Esophagus (tissue), 2 donors: ENCODE results near the gene ETS1. TPM values are rescaled to one million over a fixed set of nuclear protein-coding genes. Genes with fewer than 3 reads are reported as not detected.

Experiments used
- H3K27ac ChIP-seq, 2 donors: one replicate each; pipeline ENCODE4 v1.5.1; 2013; ENCODE audit warnings: low read depth in 2 of 2, mild to moderate bottlenecking in 2 of 2, inconsistent platforms in 1 of 2, low read length in 1 of 2, moderate library complexity in 1 of 2
- H3K27me3 ChIP-seq, 2 donors: one replicate each; pipeline ENCODE4 v1.6.1; 2013; ENCODE audit warnings: low read length in 2 of 2, control low read depth in 1 of 2, mild to moderate bottlenecking in 1 of 2; ENCODE audit not compliant: insufficient read depth in 2 of 2, control insufficient read depth in 1 of 2
- H3K36me3 ChIP-seq, 2 donors: one replicate each; pipeline ENCODE4 v1.6.1; 2013; ENCODE audit warnings: low read length in 1 of 2; ENCODE audit not compliant: control insufficient read depth in 2 of 2, insufficient read depth in 2 of 2
- H3K4me1 ChIP-seq, 2 donors: one replicate each; pipeline ENCODE4 v1.6.1; 2013; ENCODE audit warnings: low read length in 1 of 2; ENCODE audit not compliant: control insufficient read depth in 2 of 2, insufficient read depth in 2 of 2
- H3K4me3 ChIP-seq, 2 donors: one replicate each; pipeline ENCODE4 v1.5.1; 2013; ENCODE audit warnings: low read length in 2 of 2, mild to moderate bottlenecking in 2 of 2, low read depth in 1 of 2, moderate library complexity in 1 of 2
- H3K9me3 ChIP-seq, 2 donors: one replicate each; pipeline ENCODE4 v1.6.1; 2013; ENCODE audit warnings: mild to moderate bottlenecking in 2 of 2, low read depth in 1 of 2, low read length in 1 of 2, moderate library complexity in 1 of 2; ENCODE audit not compliant: control insufficient read depth in 2 of 2, insufficient read depth in 1 of 2
- WGBS, 2 donors: extraction: QIAGEN DNeasy Blood & Tissue Kit; methylation state at CpG; one replicate each; pipeline ENCODE4 v1.1.7; 2013; 5-methylcytosine and 5-hydroxymethylcytosine counted together
- polyA plus RNA-seq, 2 donors: library from polyadenylated mRNA; stranded (reverse); fragments of 200-250 nt; gene quantifications; one replicate each; pipeline ENCODE4 v1.2.3, GENCODE V29; 2013
- donor health status: healthy with polysubstance abuse.
- donor health status: Bipolar disorder and iron deficiency.

Gene ETS1
- polyA plus RNA-seq, 2 donors, result 3.0 to 3.9 TPM

GRCh38 chr11:128503245-128503991 lies 83.9 kb downstream of the ETS1 start:
- Histone ChIP-seq H3K27me3 (no peaks in the 10 kb centered on the region), H3K36me3 (peaks cover 0 to 2% of the 10 kb centered on the region in 2 donors), H3K27ac (peak overlapping the region in 1 of 2 donors; percentile 47), H3K9me3 (no peaks in the 10 kb centered on the region), H3K4me1 (peaks cover 5 to 8% of the 10 kb centered on the region in 2 donors), H3K4me3 (no peak overlapping the region)
- WGBS, 2 donors, result 69 to 72% methylated on average over 8 of the region's 8 CpGs

- H3K9me3 ChIP-seq, result no peaks in the 10 kb centered on the region
- 37 to 40% methylated on average over 4 of the region's 4 CpGs for WGBS, 2 donors
- no peak overlapping the region for H3K4me3 ChIP-seq
- H3K27me3 ChIP-seq, result no peaks in the 10 kb centered on the region
- H3K4me1 ChIP-seq, result peaks cover 8% of the 10 kb centered on the region in 2 donors
- H3K36me3 ChIP-seq, result peaks cover 0 to 2% of the 10 kb centered on the region in 2 donors
- H3K27ac ChIP-seq, result peak overlapping the region in 1 of 2 donors; percentile 17
These were observed 84.6 kb downstream of the ETS1 start for GRCh38 chr11:128502726-128503125.

GRCh38 chr11:128501632-128502549 lies 85.5 kb downstream of the ETS1 start:
- Histone ChIP-seq H3K27ac (peak overlapping the region; percentile 18 to 52), H3K4me1 (peaks cover 3 to 12% of the 10 kb centered on the region in 2 donors), H3K4me3 (no peak overlapping the region), H3K36me3 (peaks cover 0 to 2% of the 10 kb centered on the region in 2 donors), H3K9me3 (no peaks in the 10 kb centered on the region), H3K27me3 (no peaks in the 10 kb centered on the region)
- 51 to 56% methylated on average over 5 of the region's 5 CpGs for WGBS, 2 donors

GRCh38 chr11:128501008-128501407 lies 86.3 kb downstream of the ETS1 start:
- Histone ChIP-seq H3K4me3 (no peak overlapping the region), H3K27ac (peak overlapping the region in 1 of 2 donors; percentile 8), H3K27me3 (no peaks in the 10 kb centered on the region), H3K4me1 (peaks cover 0 to 12% of the 10 kb centered on the region in 2 donors), H3K36me3 (no peaks in the 10 kb centered on the region), H3K9me3 (no peaks in the 10 kb centered on the region)
- WGBS, 2 donors, result 64 to 65% methylated on average over 4 of the region's 4 CpGs

- Histone ChIP-seq H3K36me3 (no peaks in the 10 kb centered on the region), H3K4me1 (peaks cover 0 to 12% of the 10 kb centered on the region in 2 donors), H3K4me3 (no peak overlapping the region), H3K27me3 (no peaks in the 10 kb centered on the region), H3K27ac (no peak overlapping the region), H3K9me3 (no peaks in the 10 kb centered on the region)
- 67 to 69% methylated on average over 5 of the region's 5 CpGs for WGBS, 2 donors
These were observed 86.9 kb downstream of the ETS1 start for GRCh38 chr11:128500493-128500892.

- Histone ChIP-seq H3K27me3 (no peaks in the 10 kb centered on the region), H3K4me3 (no peak overlapping the region), H3K27ac (peak overlapping the region; percentile 6 to 47), H3K4me1 (peaks cover 0 to 10% of the 10 kb centered on the region in 2 donors), H3K36me3 (no peaks in the 10 kb centered on the region), H3K9me3 (no peaks in the 10 kb centered on the region)
- WGBS, 2 donors, result 62 to 64% methylated on average over 13 of the region's 13 CpGs
These were observed 87.6 kb downstream of the ETS1 start for GRCh38 chr11:128499613-128500253.

GRCh38 chr11:128498721-128499245 lies 88.6 kb downstream of the ETS1 start:
- no peaks in the 10 kb centered on the region for H3K27me3 ChIP-seq
- H3K36me3 ChIP-seq, result no peaks in the 10 kb centered on the region
- no peak overlapping the region for H3K4me3 ChIP-seq
- 68 to 78% methylated on average over 2 of the region's 2 CpGs for WGBS, 2 donors
- H3K4me1 ChIP-seq, result peaks cover 0 to 10% of the 10 kb centered on the region in 2 donors
- H3K27ac ChIP-seq, result no peak overlapping the region
- H3K9me3 ChIP-seq, result no peaks in the 10 kb centered on the region

- WGBS, 2 donors, result 34 to 45% methylated on average over 3 of the region's 3 CpGs
- H3K4me3 ChIP-seq, result no peak overlapping the region
- H3K36me3 ChIP-seq, result no peaks in the 10 kb centered on the region
- no peaks in the 10 kb centered on the region for H3K9me3 ChIP-seq
- H3K27me3 ChIP-seq, result no peaks in the 10 kb centered on the region
- H3K4me1 ChIP-seq, result peaks cover 2 to 15% of the 10 kb centered on the region in 2 donors
- H3K27ac ChIP-seq, result peak overlapping the region; percentile 36 to 64
These were observed 89.6 kb downstream of the ETS1 start for GRCh38 chr11:128497776-128498095.

- Histone ChIP-seq H3K27me3 (no peaks in the 10 kb centered on the region), H3K27ac (peak overlapping the region; percentile 58 to 64), H3K4me3 (no peak overlapping the region), H3K4me1 (peaks cover 2 to 15% of the 10 kb centered on the region in 2 donors), H3K9me3 (no peaks in the 10 kb centered on the region), H3K36me3 (no peaks in the 10 kb centered on the region)
- 14 to 28% methylated on average over 7 of the region's 7 CpGs for WGBS, 2 donors
These were observed 90.1 kb downstream of the ETS1 start for GRCh38 chr11:128497061-128497775.
